Breast epithelium (tissue), 3 donors: ENCODE measurements around the gene ADAMTS17.

Source experiments
- POLR2A ChIP-seq: fragments of 450-650 bp; IDR thresholded peaks from one replicate; pipeline ENCODE4 v1.6.1; 2016; ENCODE audit warnings: antibody characterized with exemption, mild to moderate bottlenecking, moderate library complexity
- POLR2AphosphoS5 ChIP-seq, 3 donors: sonication (generic); formaldehyde crosslinking; IDR thresholded peaks; one replicate each; pipeline ENCODE4 v1.6.1; 2017; ENCODE audit warnings: antibody characterized with exemption in 3 of 3
- TF ChIP-seq, protein P1 (sequence below), 3 donors: fragments of 450-650 bp; IDR thresholded peaks; one replicate each; pipeline ENCODE4 v1.5.1; 2016 to 2017; ENCODE audit warnings: antibody characterized with exemption in 3 of 3, mild to moderate bottlenecking in 3 of 3, moderate library complexity in 3 of 3

DNA sequence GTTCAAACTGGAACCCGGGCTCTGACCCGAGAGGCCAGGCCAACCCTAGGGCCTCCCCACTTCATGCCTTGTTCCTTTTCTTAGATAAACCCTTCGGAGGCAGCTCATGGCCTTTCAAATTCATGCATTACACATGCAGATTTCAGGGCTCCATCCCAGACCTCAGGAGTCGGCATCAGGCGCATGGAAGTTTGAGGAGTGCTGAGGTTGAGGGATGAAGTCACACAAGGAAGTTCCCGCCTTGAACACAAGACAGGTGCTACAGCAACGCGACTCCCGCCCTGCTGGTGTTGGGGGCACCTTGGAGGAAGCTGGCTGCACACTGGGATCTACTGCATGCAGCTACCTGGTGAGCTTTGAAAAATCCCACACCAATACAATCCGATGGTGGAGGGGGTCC is 363.3 kb downstream of the ADAMTS17 start:
- TF ChIP-seq, protein P1, sequence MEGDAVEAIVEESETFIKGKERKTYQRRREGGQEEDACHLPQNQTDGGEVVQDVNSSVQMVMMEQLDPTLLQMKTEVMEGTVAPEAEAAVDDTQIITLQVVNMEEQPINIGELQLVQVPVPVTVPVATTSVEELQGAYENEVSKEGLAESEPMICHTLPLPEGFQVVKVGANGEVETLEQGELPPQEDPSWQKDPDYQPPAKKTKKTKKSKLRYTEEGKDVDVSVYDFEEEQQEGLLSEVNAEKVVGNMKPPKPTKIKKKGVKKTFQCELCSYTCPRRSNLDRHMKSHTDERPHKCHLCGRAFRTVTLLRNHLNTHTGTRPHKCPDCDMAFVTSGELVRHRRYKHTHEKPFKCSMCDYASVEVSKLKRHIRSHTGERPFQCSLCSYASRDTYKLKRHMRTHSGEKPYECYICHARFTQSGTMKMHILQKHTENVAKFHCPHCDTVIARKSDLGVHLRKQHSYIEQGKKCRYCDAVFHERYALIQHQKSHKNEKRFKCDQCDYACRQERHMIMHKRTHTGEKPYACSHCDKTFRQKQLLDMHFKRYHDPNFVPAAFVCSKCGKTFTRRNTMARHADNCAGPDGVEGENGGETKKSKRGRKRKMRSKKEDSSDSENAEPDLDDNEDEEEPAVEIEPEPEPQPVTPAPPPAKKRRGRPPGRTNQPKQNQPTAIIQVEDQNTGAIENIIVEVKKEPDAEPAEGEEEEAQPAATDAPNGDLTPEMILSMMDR (IDR thresholded peaks at IDR 0.05): no peak
- no peak for TF ChIP-seq POLR2AphosphoS5 (IDR thresholded peaks at IDR 0.05)
- TF ChIP-seq POLR2A: no peak
